ENCODE measurements around the gene TMEM139. TPM values are rescaled to one million over a fixed set of nuclear protein-coding genes. Genes with fewer than 3 reads are reported as not detected.
A peak's percentile ranks its signal among the peaks of the same experiment; 100 is the strongest.

The TMEM139 gene
- total RNA-seq, 1 donor from 2014 or later: 3.7 TPM

DNA sequence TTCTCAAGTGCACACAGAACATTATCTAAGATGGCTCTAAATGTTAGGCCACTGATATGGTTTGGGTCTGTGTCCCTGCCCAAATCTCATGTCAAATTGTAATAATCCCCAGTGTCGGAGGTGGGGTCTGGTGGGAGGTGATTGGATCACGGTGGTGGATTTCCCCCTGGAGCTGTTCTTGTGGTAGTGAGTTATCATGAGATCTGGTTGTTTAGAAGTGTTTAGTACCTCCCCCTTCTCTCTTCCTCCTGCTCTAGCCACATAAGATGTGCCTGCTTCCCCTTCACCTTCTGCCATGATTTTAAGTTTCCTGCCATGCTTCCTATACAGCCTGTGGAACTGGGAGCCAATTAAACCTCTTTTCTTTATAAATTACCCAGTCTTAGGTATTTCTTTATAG, 32.8 kb upstream of the TMEM139 start:
- FAIRE-seq (no peak), DNase-seq (ENCODE audit: low read depth) (no peak)
- Histone ChIP-seq H3K4me3 (ENCODE audit: low read depth, low read length) (no peak overlapping the region), H3K36me3 (ENCODE audit: control insufficient read depth, insufficient read depth, low read length) (no peaks in the 10 kb centered on the region), H3K27me3 (ENCODE audit: control insufficient read depth, insufficient read depth, low read length) (no peaks in the 10 kb centered on the region)
- TF ChIP-seq, protein P1, sequence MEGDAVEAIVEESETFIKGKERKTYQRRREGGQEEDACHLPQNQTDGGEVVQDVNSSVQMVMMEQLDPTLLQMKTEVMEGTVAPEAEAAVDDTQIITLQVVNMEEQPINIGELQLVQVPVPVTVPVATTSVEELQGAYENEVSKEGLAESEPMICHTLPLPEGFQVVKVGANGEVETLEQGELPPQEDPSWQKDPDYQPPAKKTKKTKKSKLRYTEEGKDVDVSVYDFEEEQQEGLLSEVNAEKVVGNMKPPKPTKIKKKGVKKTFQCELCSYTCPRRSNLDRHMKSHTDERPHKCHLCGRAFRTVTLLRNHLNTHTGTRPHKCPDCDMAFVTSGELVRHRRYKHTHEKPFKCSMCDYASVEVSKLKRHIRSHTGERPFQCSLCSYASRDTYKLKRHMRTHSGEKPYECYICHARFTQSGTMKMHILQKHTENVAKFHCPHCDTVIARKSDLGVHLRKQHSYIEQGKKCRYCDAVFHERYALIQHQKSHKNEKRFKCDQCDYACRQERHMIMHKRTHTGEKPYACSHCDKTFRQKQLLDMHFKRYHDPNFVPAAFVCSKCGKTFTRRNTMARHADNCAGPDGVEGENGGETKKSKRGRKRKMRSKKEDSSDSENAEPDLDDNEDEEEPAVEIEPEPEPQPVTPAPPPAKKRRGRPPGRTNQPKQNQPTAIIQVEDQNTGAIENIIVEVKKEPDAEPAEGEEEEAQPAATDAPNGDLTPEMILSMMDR (IDR thresholded peaks at IDR 0.05; ENCODE audit: insufficient read depth, low read length, severe bottlenecking): no peak

DNA sequence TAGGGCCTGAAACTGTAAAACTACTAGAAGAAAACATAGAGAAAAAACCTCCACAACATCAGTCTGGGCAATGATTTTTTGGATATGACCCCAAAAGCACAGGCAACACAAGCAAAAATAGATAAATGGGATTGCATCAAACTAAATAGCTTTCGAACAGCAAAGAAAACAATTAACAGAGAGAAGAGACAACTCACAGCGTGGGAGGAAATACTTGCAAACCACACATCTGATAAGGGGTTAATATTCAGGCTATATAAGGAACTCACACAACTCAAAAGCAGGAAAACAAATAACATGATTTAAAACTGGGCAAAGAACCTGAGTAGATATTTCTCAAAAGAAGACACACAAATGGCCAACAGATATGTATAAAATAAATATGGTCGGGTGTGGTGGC, 29.2 kb upstream of the TMEM139 start:
- Histone ChIP-seq H3K36me3 (ENCODE audit: control insufficient read depth, insufficient read depth, low read length) (no peaks in the 10 kb centered on the region), H3K4me3 (ENCODE audit: low read depth, low read length) (no peak overlapping the region), H3K27me3 (ENCODE audit: control insufficient read depth, insufficient read depth, low read length) (no peaks in the 10 kb centered on the region)
- TF ChIP-seq, protein P1 (IDR thresholded peaks at IDR 0.05; ENCODE audit: insufficient read depth, low read length, severe bottlenecking): no peak
- FAIRE-seq (no peak), DNase-seq (ENCODE audit: low read depth) (no peak)

DNA sequence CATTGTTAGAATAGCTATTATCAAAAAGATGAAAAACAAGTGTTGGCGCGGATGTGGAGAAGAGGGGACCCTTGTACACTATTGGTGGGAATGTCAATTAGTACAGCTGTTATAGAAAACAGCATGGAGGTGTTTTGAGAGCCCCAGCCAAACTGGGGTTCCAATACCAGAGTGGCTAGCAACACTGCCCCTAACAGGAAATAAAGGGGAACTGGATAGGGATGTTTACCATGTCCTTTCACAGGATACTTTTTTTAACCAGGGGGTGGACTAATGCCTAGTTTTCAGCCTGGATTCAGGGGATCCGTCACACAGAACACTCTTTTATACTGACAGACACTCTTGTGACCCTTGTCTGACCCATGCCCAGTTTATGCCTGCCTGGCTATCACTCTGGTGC, 28.4 kb upstream of the TMEM139 start:
- DNase-seq (ENCODE audit: low read depth) (no peak), FAIRE-seq (peak; percentile 13)
- H3K36me3 ChIP-seq (ENCODE audit: control insufficient read depth, insufficient read depth, low read length): no peaks in the 10 kb centered on the region
- no peak overlapping the region for H3K4me3 ChIP-seq (ENCODE audit: low read depth, low read length)
- TF ChIP-seq, protein P1 (IDR thresholded peaks at IDR 0.05; ENCODE audit: insufficient read depth, low read length, severe bottlenecking): no peak
- no peaks in the 10 kb centered on the region for H3K27me3 ChIP-seq (ENCODE audit: control insufficient read depth, insufficient read depth, low read length)

- FAIRE-seq (no peak), DNase-seq (ENCODE audit: low read depth) (no peak)
- TF ChIP-seq, protein P1 (IDR thresholded peaks at IDR 0.05; ENCODE audit: insufficient read depth, low read length, severe bottlenecking): no peak
- H3K36me3 ChIP-seq (ENCODE audit: control insufficient read depth, insufficient read depth, low read length): no peaks in the 10 kb centered on the region
- no peak overlapping the region for H3K4me3 ChIP-seq (ENCODE audit: low read depth, low read length)
- H3K27me3 ChIP-seq (ENCODE audit: control insufficient read depth, insufficient read depth, low read length): no peaks in the 10 kb centered on the region
Measured at GRCh38 chr7:143256932-143257331, 27.8 kb upstream of the TMEM139 start.

DNA sequence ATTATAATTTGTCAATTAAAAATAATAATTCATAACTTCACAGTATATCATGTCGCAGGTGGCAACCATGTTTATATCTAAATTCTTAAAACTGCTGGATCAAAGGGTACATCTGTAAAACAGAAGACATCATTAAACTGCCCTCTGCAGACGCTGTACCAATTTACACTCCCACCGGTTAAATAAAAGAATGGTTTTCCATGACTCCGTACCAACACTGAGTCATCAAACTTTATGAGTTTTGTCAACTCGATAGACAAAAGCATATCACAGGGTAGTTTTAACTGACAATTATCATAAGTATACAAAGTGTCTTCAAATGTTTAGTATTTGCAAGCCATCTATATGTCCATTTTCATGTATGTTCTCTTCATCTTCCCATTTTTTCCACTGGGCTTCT, 27.3 kb upstream of the TMEM139 start:
- no peaks in the 10 kb centered on the region for H3K27me3 ChIP-seq (ENCODE audit: control insufficient read depth, insufficient read depth, low read length)
- FAIRE-seq (no peak), DNase-seq (ENCODE audit: low read depth) (no peak)
- no peak overlapping the region for H3K4me3 ChIP-seq (ENCODE audit: low read depth, low read length)
- TF ChIP-seq, protein P1 (IDR thresholded peaks at IDR 0.05; ENCODE audit: insufficient read depth, low read length, severe bottlenecking): no peak
- no peaks in the 10 kb centered on the region for H3K36me3 ChIP-seq (ENCODE audit: control insufficient read depth, insufficient read depth, low read length)

- Histone ChIP-seq H3K36me3 (ENCODE audit: control insufficient read depth, insufficient read depth, low read length) (no peaks in the 10 kb centered on the region), H3K4me3 (ENCODE audit: low read depth, low read length) (no peak overlapping the region), H3K27me3 (ENCODE audit: control insufficient read depth, insufficient read depth, low read length) (no peaks in the 10 kb centered on the region)
- TF ChIP-seq, protein P1 (IDR thresholded peaks at IDR 0.05; ENCODE audit: insufficient read depth, low read length, severe bottlenecking): no peak
- DNase-seq (ENCODE audit: low read depth) (no peak), FAIRE-seq (no peak)
Measured at GRCh38 chr7:143258831-143259230, 25.9 kb upstream of the TMEM139 start.

All from bronchial epithelial cell (primary cell).